Left hindlimb (tissue), 1 donor: ENCODE data around the gene KCNQ4.
A peak's percentile ranks its signal among the peaks of the same experiment; 100 is the strongest.

ENCODE experiments used
- DNase-seq: peaks from one replicate; pipeline ENCODE4 v3.0.0-alpha.2; 2018

The KCNQ4 gene

DNA sequence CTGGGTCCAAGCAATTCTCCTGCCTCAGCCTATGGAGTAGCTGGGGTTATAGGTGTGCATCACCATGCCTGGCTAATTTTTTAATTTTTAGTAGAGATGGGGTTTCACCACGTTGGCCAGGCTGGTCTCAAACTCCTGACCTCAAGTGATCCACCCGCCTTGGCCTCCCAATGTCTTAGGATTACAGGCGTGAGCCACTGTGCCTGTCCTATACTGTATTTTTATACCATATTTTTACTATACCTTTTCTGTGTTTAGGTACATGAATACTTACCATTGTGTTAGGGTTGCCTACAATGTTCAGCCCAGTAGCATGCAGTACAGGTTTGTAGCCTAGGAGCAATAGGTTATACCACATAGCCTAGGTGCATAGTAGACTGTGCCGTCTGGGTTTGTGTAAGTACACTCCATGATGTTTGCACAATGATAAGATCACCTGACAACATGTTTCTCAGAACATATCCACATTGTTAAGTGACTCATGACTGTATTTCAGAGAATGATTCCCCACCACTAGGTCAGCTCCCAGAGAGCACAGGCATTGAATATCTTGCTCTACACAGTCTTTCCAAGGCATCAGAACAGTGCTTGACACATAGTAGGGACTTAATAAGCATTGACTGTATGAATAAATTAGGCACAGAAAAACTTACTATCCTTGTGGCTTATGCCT is 84.6 kb downstream of the KCNQ4 start:
- DNase-seq = no peak

DNA sequence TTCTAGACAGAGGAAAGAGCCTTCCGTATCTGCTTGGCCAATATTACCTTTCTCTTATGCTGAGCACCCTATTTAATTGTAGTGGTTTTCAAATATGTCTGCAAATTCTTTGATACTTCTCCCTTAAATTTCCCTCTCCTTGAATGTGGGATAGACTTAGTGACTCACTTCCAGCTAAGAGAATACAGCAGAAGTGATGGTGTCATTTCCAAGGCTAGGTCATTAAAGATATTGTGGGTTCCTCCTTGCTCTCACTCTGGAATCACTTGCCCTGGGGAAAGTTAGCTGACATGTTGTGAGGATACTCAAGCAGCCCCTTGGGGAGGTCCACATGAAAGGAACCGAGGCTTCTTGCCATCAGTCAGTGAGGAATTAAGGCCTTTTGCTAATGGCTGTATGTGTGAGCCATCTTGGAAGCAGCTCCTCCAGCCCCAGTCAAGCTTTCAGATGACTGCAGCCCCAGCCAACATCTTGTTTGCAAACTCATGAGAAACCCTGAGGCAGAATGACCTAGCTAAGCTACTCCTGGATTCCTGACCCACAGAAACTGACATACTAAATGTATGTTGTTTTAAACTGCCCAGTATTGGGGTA is 86.6 kb downstream of the KCNQ4 start:
- DNase-seq = no peak

DNA sequence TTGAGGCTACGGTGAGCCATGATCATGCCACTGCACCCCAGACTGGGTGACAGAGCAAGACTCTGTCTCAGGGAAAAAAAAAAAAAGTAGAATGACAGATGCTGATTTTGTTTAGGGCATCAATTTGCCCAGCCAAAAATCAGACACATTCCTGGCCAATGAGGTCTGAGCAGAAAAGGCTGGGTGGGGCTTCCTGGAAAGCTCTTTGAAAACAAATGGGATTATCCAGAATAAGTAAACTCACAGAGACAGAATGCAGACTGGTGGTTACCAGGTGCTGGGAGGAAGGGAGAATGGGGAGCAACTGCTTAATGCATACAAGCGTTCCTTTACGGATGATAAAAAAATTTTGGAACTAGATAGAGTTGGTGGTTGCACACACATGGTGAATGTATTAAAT is 88.7 kb downstream of the KCNQ4 start:
- DNase-seq = no peak

DNA sequence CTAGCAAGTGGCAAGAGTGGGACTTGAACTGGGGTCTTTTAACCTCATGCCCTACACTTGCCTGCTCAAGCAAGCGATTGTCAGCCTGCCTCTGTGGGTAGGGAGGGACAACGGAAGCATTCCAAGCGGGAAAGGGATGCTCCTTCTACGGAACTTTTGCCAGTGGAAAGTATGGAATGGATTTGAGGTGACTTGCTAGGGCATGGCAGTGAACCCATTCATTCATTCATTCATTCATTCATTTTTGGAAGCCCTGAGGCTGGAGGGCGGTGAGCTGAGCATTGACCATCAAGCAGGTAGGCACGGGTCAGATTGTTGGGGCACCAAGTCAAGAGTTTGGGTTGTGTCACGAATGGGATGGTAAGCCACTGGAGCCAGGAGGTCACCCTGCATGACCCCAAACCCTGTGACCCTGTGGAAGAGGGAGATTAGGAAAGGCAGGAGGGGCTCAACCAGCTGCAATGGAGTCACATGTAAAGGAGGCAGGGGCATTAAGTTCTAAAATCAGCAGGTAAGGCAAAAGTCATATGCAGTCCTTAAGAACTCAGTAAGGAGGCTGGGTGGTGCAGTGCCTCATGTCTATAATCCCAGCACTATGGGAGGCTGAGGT is 90.4 kb downstream of the KCNQ4 start:
- no peak for DNase-seq

GRCh38 chr1:40876436-40876761 is 92.8 kb downstream of the KCNQ4 start:
- no peak for DNase-seq

DNA sequence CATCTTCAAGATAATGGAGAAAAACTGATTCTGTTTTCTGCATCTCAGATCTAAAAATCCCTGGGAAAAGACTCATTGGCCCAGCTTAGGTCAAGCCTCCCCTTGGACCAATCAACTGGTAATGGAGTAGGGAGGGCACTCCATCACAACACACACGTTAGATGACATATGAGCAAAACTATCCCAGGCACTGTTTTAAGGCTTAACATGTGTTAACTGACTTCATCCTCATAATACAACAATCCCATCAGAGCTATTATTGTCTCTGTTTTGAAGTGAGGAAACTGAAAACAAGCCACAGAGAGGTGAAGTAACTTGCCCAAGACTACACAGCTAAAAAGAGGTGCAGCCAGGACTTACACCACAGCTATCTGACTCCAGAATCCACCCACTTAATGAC is 93.3 kb downstream of the KCNQ4 start:
- no peak for DNase-seq

DNA sequence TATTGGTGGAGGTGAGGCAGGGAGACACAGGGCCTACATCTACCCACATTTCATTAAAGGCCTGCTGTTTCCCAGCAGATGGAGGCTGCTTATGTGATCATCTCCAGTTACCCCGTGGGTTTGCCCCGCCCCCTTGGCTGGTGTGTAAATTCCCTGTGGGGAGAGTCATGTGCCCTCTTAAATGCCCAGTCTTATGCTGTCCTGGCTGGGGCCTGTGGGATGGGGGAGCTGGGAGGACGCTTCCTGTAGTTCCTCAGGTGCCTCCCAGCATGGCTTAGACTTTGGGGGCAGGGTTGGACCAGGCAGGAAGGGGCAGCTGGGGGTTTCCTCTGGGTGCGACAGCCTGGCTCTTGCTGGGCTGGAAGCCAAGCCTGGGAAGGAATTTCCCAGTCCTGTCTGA is 94.1 kb downstream of the KCNQ4 start:
- DNase-seq = peak; percentile 70

GRCh38 chr1:40878906-40879305 is 95.3 kb downstream of the KCNQ4 start:
- no peak for DNase-seq

DNA sequence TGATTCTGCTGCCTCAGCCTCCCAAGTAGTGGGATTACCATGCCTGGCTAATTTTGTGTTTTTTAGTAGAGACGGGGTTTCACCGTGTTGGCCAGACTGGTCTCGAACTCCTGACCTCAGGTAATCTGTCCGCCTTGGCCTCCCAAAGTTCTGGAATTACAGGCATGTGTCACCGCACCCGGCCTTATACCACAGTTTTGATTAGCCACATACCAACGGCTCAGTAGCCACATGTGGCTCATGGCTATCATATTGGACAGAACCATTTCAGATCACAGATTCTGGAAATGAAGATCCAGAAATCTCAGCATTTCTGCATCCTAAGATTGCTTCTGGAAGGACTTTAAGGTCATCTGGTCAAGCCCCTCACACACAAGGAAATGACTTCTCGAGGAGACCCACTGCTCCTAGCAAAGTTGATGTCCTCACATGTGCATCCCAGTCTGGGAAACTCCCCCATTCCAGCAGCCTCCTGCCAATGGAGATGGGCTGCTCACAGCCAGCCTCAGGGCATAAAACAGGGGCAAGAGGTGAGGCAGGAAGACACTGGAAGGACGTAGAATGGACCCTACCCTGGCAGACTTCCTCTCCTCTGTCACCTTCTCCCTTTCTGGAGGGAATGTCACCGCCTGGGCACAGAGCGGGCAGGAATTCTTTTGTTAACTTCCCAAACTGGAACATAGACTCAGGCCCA is 96.0 kb downstream of the KCNQ4 start:
- DNase-seq = no peak

DNA sequence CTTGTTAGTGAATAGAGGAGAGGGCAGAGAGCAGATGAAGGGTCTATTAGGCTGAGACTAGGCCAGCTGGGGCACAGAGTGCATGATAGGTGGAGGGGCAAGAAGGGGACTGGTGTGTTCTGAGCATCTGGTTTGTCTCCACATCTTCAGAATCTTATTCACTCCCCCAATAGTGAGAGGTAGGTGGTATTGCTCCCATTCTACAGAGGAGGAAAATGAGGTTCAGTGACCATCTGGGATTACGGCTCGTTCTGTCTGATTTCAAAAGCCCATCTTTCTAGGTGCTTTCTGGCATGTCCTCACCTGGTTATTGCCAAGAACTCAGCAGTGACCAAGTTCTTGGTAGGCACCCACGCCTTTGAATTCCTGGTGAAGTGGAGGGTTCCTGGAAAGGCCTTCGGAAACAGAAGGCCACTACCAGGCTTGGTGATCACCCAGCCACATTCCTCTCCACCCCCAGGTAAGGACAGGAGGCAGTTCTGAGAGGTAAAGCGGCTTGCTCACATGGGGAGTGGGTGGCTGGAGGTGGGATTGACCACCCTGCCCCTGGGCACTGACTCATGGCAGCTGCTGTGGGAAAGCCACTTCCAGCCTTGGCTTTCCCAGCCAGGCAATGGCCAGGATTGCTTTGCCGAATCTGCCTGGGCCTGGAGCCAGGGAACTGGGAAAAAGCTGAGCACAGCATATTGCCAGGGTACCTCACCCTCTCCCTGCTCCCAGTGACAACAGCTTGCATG is 97.4 kb downstream of the KCNQ4 start:
- no peak for DNase-seq

DNA sequence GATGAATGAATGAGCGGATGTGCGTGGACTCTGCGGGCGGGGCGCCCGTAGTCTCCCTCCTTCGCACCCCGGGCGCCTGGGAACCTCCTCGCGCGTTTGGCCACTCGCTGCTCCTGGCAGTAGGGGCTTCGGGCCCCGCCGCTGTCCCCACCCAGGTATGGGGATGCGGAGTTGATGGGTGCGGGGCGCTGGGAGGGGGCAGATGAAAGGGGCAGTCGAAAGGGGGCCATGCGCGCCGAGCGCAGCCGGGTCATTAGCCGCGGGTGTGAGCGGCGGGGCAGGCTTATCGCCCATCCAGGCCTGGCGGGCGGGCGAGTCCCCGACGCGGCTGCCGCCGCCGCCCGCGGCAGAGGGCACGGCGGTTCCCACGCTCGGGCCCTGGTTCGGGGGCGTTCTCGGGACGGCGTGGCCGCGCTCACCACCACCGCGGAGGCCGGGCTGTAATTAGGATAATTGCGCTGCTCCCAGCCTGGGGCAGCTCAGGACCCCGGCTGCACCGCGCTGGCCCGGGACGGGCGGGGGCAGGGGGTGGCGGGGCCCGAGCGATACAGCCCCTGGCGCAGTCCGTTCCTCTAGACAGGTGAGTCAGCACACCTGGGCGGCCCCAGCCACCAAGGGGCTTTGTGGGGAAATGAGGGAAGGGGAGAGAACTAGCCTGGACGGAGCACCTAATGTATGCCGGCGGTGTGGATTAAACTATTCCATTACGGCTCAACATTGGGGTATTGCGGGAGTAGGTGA is 100.6 kb downstream of the KCNQ4 start:
- no peak for DNase-seq

GRCh38 chr1:40886318-40887011 is 102.9 kb downstream of the KCNQ4 start:
- no peak for DNase-seq

- no peak for DNase-seq
These were observed 103.4 kb downstream of the KCNQ4 start for GRCh38 chr1:40887012-40887378.

- no peak for DNase-seq
These were observed 104.1 kb downstream of the KCNQ4 start for GRCh38 chr1:40887652-40888051.
